ENCODE results near the gene SLC8A1.

- no peak for TF ChIP-seq CTCF (conservative IDR thresholded peaks at IDR 0.05; ENCODE audit: low read length)
- TF ChIP-seq EZH2phosphoT487 (IDR thresholded peaks at IDR 0.05; ENCODE audit: borderline replicate concordance), result no peak
Measured at GRCh38 chr2:40150266-40150665, 301.6 kb downstream of the SLC8A1 start.
